Osteoblast (primary cell): Measurements from ENCODE around the gene SLC25A30. TPM values are rescaled to one million over a fixed set of nuclear protein-coding genes. Genes with fewer than 3 reads are reported as not detected.

Experiments
- DNase-seq: peaks from one replicate; pipeline ENCODE4 v3.0.0; 2011; ENCODE audit warnings: low spot score, mixed read lengths; ENCODE audit not compliant: insufficient read length; ENCODE audit errors: missing footprints
- H2AFZ ChIP-seq: 2 replicates; pipeline ENCODE4 v1.6.0; 2011; ENCODE audit warnings: mild to moderate bottlenecking, low read length
- H3K27ac ChIP-seq: 2 replicates; pipeline ENCODE4 v1.5.1; 2011; ENCODE audit warnings: mild to moderate bottlenecking, low read depth, low read length, moderate library complexity
- H3K27me3 ChIP-seq: 2 replicates; pipeline ENCODE4 v1.6.0; 2012; ENCODE audit warnings: mild to moderate bottlenecking, control low read depth, inconsistent platforms, low read length, moderate library complexity; ENCODE audit not compliant: insufficient read depth
- H3K36me3 ChIP-seq: 2 replicates; pipeline ENCODE4 v1.5.1; 2011; ENCODE audit warnings: mild to moderate bottlenecking, low read length, control low read depth, moderate library complexity; ENCODE audit not compliant: insufficient read depth
- H3K4me1 ChIP-seq: 2 replicates; pipeline ENCODE4 v1.5.1; 2011; ENCODE audit warnings: mild to moderate bottlenecking, low read length, control low read depth, moderate library complexity; ENCODE audit not compliant: insufficient read depth
- H3K4me2 ChIP-seq: 2 replicates; pipeline ENCODE4 v1.6.0; 2011; ENCODE audit warnings: mild to moderate bottlenecking, low read length; ENCODE audit not compliant: insufficient read depth
- H3K4me3 ChIP-seq: fragments of 200-600 bp; sonication (generic); 3 replicates; pipeline ENCODE4 v1.5.1; 2012; ENCODE audit warnings: mild to moderate bottlenecking, low read length, inconsistent platforms; ENCODE audit not compliant: insufficient read depth
- H3K79me2 ChIP-seq: 2 replicates; pipeline ENCODE4 v1.6.0; 2012; ENCODE audit warnings: mild to moderate bottlenecking, low read length, control low read depth, inconsistent platforms; ENCODE audit not compliant: insufficient read depth
- H3K9me3 ChIP-seq: 2 replicates; pipeline ENCODE4 v1.5.1; 2011; ENCODE audit warnings: low read depth, low read length, control low read depth
- H4K20me1 ChIP-seq: 2 replicates; pipeline ENCODE4 v1.6.0; 2012; ENCODE audit warnings: mild to moderate bottlenecking, low read length, control low read depth; ENCODE audit not compliant: insufficient read depth
- total RNA-seq: library from RNA; depleted of rRNA; stranded (reverse); fragments of >200 nt; gene quantifications from 2 replicates; pipeline ENCODE4 v1.2.3, GENCODE V29; 2012
- TF ChIP-seq, protein P1 (sequence below): IDR thresholded peaks from 2 replicates; pipeline ENCODE4 v1.5.1; 2011; ENCODE audit warnings: mild to moderate bottlenecking, low read depth, low read length, moderate library complexity; ENCODE audit errors: extremely low read depth

SLC25A30 gene
- total RNA-seq, 1 donor = 11.2 TPM

DNA sequence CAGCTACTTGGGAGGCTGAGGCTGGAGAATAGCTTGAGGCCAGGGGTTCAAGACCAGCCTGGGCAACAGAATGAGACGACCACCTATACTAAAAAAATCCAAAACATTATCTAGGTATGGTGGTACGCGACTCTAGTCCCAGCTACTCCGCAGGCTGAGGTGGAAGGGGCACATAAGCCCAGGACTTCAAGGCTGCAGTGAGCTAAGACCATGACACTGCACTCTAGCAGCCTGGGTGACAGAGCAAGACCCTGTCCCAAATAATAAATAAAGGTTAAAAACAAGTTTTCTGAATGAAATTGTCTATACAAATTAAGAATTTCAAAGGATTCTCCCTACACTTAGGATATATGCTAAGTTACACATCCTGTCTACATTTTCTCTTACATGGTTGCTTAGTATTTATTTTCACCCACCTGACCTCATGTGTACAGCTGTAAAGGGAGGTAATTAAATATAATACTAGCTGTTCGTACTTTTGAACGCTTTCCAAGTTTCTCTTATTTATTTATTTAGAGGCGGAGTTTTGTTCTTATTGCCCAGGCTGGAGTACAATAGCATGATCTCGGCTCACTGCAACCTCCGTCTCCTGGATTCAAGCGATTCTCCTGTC lies 1.6 kb downstream of the SLC25A30 start:
- peak overlapping the region; percentile 72 for H2AFZ ChIP-seq
- TF ChIP-seq, protein P1, sequence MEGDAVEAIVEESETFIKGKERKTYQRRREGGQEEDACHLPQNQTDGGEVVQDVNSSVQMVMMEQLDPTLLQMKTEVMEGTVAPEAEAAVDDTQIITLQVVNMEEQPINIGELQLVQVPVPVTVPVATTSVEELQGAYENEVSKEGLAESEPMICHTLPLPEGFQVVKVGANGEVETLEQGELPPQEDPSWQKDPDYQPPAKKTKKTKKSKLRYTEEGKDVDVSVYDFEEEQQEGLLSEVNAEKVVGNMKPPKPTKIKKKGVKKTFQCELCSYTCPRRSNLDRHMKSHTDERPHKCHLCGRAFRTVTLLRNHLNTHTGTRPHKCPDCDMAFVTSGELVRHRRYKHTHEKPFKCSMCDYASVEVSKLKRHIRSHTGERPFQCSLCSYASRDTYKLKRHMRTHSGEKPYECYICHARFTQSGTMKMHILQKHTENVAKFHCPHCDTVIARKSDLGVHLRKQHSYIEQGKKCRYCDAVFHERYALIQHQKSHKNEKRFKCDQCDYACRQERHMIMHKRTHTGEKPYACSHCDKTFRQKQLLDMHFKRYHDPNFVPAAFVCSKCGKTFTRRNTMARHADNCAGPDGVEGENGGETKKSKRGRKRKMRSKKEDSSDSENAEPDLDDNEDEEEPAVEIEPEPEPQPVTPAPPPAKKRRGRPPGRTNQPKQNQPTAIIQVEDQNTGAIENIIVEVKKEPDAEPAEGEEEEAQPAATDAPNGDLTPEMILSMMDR = no peak
- H3K27ac ChIP-seq = peak overlapping the region; percentile 61
- peaks cover 29% of the 10 kb centered on the region for H3K79me2 ChIP-seq
- no peaks in the 10 kb centered on the region for H3K36me3 ChIP-seq
- no peaks in the 10 kb centered on the region for H3K27me3 ChIP-seq
- peak overlapping the region; percentile 87 for H3K4me3 ChIP-seq
- peak overlapping the region; percentile 92 for H3K4me2 ChIP-seq
- DNase-seq = no peak
- no peaks in the 10 kb centered on the region for H3K9me3 ChIP-seq
- H3K4me1 ChIP-seq = peaks cover 21% of the 10 kb centered on the region
- no peaks in the 10 kb centered on the region for H4K20me1 ChIP-seq

- TF ChIP-seq, protein P1 = no peak
- peaks cover 40% of the 10 kb centered on the region for H3K79me2 ChIP-seq
- H2AFZ ChIP-seq = peak overlapping the region; percentile 40
- peaks cover 21% of the 10 kb centered on the region for H3K4me1 ChIP-seq
- DNase-seq = no peak
- H3K4me3 ChIP-seq = peak overlapping the region; percentile 64
- peaks cover 3% of the 10 kb centered on the region for H3K36me3 ChIP-seq
- H3K27ac ChIP-seq = peak overlapping the region; percentile 73
- H3K4me2 ChIP-seq = peak overlapping the region; percentile 86
- H3K9me3 ChIP-seq = no peaks in the 10 kb centered on the region
- no peaks in the 10 kb centered on the region for H3K27me3 ChIP-seq
- no peaks in the 10 kb centered on the region for H4K20me1 ChIP-seq
Observed at GRCh38 chr13:45415112-45415511, 3.1 kb downstream of the SLC25A30 start.

GRCh38 chr13:45413826-45414307 lies 4.3 kb downstream of the SLC25A30 start:
- peak; percentile 69 for DNase-seq
- H3K79me2 ChIP-seq = peaks cover 44% of the 10 kb centered on the region
- peak overlapping the region; percentile 64 for H3K4me3 ChIP-seq
- peak overlapping the region; percentile 73 for H3K27ac ChIP-seq
- H3K4me1 ChIP-seq = peaks cover 21% of the 10 kb centered on the region
- H3K9me3 ChIP-seq = no peaks in the 10 kb centered on the region
- peaks cover 9% of the 10 kb centered on the region for H3K36me3 ChIP-seq
- TF ChIP-seq, protein P1 = no peak
- H3K27me3 ChIP-seq = no peaks in the 10 kb centered on the region
- no peaks in the 10 kb centered on the region for H4K20me1 ChIP-seq
- no peak overlapping the region for H2AFZ ChIP-seq
- H3K4me2 ChIP-seq = peak overlapping the region; percentile 86

GRCh38 chr13:45412274-45413049 lies 5.7 kb downstream of the SLC25A30 start:
- H2AFZ ChIP-seq = no peak overlapping the region
- peaks cover 44% of the 10 kb centered on the region for H3K79me2 ChIP-seq
- no peak overlapping the region for H3K27ac ChIP-seq
- peaks cover 16% of the 10 kb centered on the region for H3K36me3 ChIP-seq
- peak; percentile 4 for DNase-seq
- no peaks in the 10 kb centered on the region for H3K9me3 ChIP-seq
- TF ChIP-seq, protein P1 = no peak
- H3K4me2 ChIP-seq = no peak overlapping the region
- no peak overlapping the region for H3K4me3 ChIP-seq
- no peaks in the 10 kb centered on the region for H3K27me3 ChIP-seq
- H3K4me1 ChIP-seq = peaks cover 21% of the 10 kb centered on the region
- H4K20me1 ChIP-seq = no peaks in the 10 kb centered on the region
